Calu3 (cell line): ENCODE results near the gene TBC1D17. TPM values are rescaled to one million over a fixed set of nuclear protein-coding genes. Genes with fewer than 3 reads are reported as not detected.

Source experiments
- BruUV-seq: library from RNA; stranded (reverse); fragments of 400-500 nt; replicated peaks from 2 replicates; lab custom pipeline; 2021; lab: Mats Ljungman, UMichigan
- CTCF ChIA-PET: fragments of 300-600 bp; sonication (Branson Sonifier 250); formaldehyde crosslinking; loops from one replicate; lab custom pipeline; 2022; ENCODE audit warnings: antibody characterized with exemption; lab: Charles Lee
- DNase-seq: peaks from one replicate; pipeline ENCODE4 v3.0.0; 2022
- H3K27ac Mint-ChIP-seq: one replicate; pipeline ENCODE4 v1.8.0; 2022; ENCODE audit warnings: mixed read lengths; ENCODE audit not compliant: unreplicated experiment
- H3K27me3 Mint-ChIP-seq: one replicate; pipeline ENCODE4 v1.8.0; 2022; ENCODE audit warnings: mixed read lengths; ENCODE audit not compliant: unreplicated experiment
- H3K36me3 Mint-ChIP-seq: one replicate; pipeline ENCODE4 v1.8.0; 2022; ENCODE audit warnings: mild to moderate bottlenecking, moderate library complexity, mixed read lengths; ENCODE audit not compliant: insufficient read depth, unreplicated experiment
- H3K4me1 Mint-ChIP-seq: one replicate; pipeline ENCODE4 v1.8.0; 2022; ENCODE audit warnings: mild to moderate bottlenecking, low read depth, mixed read lengths; ENCODE audit not compliant: unreplicated experiment
- H3K4me3 Mint-ChIP-seq: one replicate; pipeline ENCODE4 v1.8.0; 2022; ENCODE audit warnings: mild to moderate bottlenecking, low read depth, moderate library complexity, mixed read lengths; ENCODE audit not compliant: unreplicated experiment
- H3K9me3 Mint-ChIP-seq: one replicate; pipeline ENCODE4 v1.8.0; 2022; ENCODE audit warnings: low read depth, mixed read lengths; ENCODE audit not compliant: unreplicated experiment
- intact Hi-C: fragments of 100-400 bp; cut with micrococcal nuclease; formaldehyde crosslinking; loops from one replicate; pipeline ENCODE4 v1.10.0; 2022; ENCODE audit not compliant: unreplicated experiment
- total RNA-seq: library from RNA; stranded (reverse); gene quantifications from 2 replicates; pipeline ENCODE4 v1.2.3, GENCODE V29; 2022
- TF ChIP-seq, protein P1 (sequence below): fragments of 200-600 bp; IDR thresholded peaks from one replicate; pipeline ENCODE4 v1.8.0; 2022; ENCODE audit warnings: antibody characterized with exemption; ENCODE audit not compliant: unreplicated experiment

Gene TBC1D17
- total RNA-seq, 1 experiment from 2014 or later, result 56.9 TPM

DNA sequence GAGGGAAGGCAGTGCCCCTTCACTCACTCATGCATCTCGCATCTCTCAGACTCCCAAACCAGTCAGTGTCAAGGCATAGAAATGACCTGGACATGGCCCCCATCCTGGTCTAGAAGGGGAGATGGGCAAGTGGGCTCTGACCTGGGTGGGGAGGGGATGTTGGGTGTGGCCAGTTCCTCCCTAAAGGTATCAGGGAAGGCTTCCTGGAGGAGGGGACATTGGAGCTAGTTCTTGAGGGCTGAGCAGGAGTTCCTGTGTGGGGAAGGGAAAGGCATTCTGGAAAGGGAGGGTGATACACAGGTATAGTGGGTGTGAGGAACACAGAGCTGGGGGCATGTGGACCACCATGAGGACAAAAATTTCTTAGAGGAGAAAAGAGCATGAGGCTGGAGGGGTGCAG, 15.2 kb downstream of the TBC1D17 start:
- no peak overlapping the region for H3K4me3 Mint-ChIP-seq
- TF ChIP-seq, protein P1, sequence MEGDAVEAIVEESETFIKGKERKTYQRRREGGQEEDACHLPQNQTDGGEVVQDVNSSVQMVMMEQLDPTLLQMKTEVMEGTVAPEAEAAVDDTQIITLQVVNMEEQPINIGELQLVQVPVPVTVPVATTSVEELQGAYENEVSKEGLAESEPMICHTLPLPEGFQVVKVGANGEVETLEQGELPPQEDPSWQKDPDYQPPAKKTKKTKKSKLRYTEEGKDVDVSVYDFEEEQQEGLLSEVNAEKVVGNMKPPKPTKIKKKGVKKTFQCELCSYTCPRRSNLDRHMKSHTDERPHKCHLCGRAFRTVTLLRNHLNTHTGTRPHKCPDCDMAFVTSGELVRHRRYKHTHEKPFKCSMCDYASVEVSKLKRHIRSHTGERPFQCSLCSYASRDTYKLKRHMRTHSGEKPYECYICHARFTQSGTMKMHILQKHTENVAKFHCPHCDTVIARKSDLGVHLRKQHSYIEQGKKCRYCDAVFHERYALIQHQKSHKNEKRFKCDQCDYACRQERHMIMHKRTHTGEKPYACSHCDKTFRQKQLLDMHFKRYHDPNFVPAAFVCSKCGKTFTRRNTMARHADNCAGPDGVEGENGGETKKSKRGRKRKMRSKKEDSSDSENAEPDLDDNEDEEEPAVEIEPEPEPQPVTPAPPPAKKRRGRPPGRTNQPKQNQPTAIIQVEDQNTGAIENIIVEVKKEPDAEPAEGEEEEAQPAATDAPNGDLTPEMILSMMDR, result no peak
- H3K9me3 Mint-ChIP-seq, result no peaks in the 10 kb centered on the region
- H3K36me3 Mint-ChIP-seq, result peaks cover 32% of the 10 kb centered on the region
- peaks cover 18% of the 10 kb centered on the region for H3K4me1 Mint-ChIP-seq
- intact Hi-C loops, result no loop called here
- DNase-seq, result no peak
- BruUV-seq, result no TSS peak
- peaks cover 17% of the 10 kb centered on the region for H3K27me3 Mint-ChIP-seq
- CTCF ChIA-PET, result no interaction called here
- H3K27ac Mint-ChIP-seq, result no peak overlapping the region

DNA sequence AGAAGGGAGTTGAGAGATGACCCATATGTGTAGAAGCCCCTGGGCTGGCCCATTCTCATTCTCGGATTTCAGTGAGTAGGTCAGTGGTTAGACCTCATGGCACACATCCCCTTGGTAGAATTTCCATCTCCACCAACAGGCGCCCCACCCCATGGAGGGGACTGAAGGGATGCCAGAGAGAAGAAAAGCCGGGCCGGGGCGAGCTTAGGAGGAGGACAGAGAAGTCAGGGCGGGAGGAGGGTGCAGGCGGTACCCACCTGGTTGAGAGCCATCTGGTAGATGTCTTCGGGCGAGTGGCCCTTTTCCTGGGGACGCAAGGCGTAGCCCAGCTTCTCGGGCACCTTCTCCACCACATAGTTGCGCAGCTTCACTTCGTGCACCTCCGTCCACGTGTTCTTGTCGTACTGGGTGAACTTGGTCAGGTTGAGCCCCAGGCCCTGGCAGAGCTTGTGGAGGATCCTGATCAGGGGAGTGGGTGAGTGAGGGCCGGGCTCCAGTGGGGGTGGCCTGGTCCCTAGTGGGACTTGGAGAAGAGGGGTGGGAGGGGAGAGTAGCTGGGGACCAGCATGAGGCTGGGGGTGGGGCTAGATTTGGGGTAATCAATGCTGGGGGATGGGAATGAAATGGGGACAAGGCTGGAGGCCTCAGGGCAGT, 16.6 kb downstream of the TBC1D17 start:
- no peak overlapping the region for H3K27ac Mint-ChIP-seq
- DNase-seq, result no peak
- intact Hi-C loops, result no loop called here
- H3K4me3 Mint-ChIP-seq, result no peak overlapping the region
- CTCF ChIA-PET, result interaction anchor here (0.7 kb wide), 1 partner anchor 88 kb away, joined by 6 read pairs; no protein-coding TSS in a partner anchor
- H3K4me1 Mint-ChIP-seq, result peaks cover 22% of the 10 kb centered on the region
- peaks cover 17% of the 10 kb centered on the region for H3K27me3 Mint-ChIP-seq
- no TSS peak for BruUV-seq
- TF ChIP-seq, protein P1, result no peak
- H3K36me3 Mint-ChIP-seq, result peaks cover 20% of the 10 kb centered on the region
- H3K9me3 Mint-ChIP-seq, result no peaks in the 10 kb centered on the region

DNA sequence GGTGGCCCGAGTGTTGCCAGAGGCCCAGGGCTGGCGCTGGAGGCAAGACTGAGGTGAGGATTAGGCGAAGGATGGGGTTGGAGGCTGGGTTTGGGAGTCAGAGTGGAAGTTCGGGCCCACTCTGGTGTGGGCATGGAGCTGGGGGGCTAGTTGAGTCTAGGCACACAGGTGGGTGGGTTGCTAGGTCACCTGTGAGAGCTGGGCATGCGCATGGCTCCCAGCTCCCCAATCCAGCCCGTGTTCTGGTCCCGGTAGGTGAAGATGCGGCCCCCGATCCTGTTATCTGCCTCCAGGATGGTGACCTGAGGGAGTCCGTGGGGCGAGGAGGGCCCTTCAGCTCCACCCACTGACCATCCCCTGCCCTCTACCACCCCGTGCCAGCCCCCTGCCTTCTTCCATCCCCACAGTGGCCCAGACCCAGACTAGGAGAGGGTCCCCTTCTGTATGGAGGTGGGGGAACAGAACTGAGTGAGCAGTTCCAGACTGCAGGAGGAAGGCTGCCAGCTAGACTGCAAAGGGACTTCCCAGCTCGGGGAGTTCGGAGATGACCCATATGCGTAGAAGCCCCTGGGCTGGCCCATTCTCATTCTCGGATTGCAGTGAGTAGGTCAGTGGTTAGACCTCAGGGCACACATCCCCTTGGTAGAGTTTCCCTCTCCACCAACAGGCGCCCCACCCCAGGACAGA, 17.5 kb downstream of the TBC1D17 start:
- Mint-ChIP-seq H3K27me3 (peaks cover 17% of the 10 kb centered on the region), H3K36me3 (peaks cover 15% of the 10 kb centered on the region), H3K4me1 (peaks cover 22% of the 10 kb centered on the region), H3K9me3 (no peaks in the 10 kb centered on the region), H3K27ac (no peak overlapping the region), H3K4me3 (no peak overlapping the region)
- no peak for DNase-seq
- BruUV-seq, result no TSS peak
- TF ChIP-seq, protein P1, result no peak
- intact Hi-C loops, result no loop called here
- CTCF ChIA-PET, result interaction anchor here (1.0 to 1.6 kb wide), 2 partner anchors 33 to 229 kb away, joined by 3 to 8 read pairs; no protein-coding TSS in a partner anchor

DNA sequence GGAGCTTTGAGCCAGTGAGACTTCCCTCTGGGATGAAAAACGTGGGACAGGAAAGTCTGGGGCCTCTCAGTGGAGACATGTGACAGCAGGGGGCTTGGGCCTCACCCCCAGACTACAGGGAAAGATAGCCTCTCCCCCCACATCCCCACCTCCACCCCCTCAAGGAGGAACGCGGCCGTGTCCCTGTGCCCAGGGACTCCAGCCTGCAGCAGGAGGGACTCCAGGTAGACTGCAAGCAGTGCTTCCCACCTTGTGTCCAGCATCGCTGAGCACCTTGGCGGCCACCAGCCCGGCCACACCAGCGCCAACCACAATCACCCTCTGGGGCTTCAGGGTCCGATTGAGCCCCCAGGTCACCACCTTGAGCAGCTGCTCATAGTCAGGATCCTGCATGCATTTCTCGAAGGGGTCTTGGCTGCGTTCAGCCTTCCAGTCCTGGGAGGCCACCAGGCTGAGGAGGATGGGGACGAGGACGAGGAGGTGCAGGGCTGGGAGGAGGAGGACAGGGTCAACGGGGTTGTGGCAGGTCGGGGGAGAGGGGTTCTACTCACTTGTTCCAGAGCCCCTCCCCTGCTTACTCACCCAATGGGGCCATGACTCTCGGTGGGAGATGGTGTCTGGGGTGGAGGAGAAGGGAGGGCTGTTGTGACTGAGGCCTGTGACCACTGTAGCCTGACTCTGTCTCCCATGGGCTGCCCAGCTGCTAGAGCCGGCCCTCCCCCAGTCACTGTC, 18.2 kb downstream of the TBC1D17 start:
- no peak for DNase-seq
- no peak overlapping the region for H3K27ac Mint-ChIP-seq
- TF ChIP-seq, protein P1, result no peak
- H3K36me3 Mint-ChIP-seq, result peaks cover 15% of the 10 kb centered on the region
- no peaks in the 10 kb centered on the region for H3K9me3 Mint-ChIP-seq
- intact Hi-C loops, result no loop called here
- H3K4me3 Mint-ChIP-seq, result no peak overlapping the region
- peaks cover 17% of the 10 kb centered on the region for H3K27me3 Mint-ChIP-seq
- BruUV-seq, result no TSS peak
- CTCF ChIA-PET, result interaction anchor here (1.0 to 1.6 kb wide), 2 partner anchors 33 to 228 kb away, joined by 3 to 8 read pairs; no protein-coding TSS in a partner anchor
- peaks cover 22% of the 10 kb centered on the region for H3K4me1 Mint-ChIP-seq
